Activated CD4-positive, alpha-beta T cell treated with anti-CD3 and anti-CD28 coated beads for 1 hour (primary cell): ENCODE results near the gene RPTOR.

Source experiments
- DNase-seq: peaks from one replicate; pipeline ENCODE4 v3.0.0-alpha.2; 2020

Gene RPTOR

DNA sequence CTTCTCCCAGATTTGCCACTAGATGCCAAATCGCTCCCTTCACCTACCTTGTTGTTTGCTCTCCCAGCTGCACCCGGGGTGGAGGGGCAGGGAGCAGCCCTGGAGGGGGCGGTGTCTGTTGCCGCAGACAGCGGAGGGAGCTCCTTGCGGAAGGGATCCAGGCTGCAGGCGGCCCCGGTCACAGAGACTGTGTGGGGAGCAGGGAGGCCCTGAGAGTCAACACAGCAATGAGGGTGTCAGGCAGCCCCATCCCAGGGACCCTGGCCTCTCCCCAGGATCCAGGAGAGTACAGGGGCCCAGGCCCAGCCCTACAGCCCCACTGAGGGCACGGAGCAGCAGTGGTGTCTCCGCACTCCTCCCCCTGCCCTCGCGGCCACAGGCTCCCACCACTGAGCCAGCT lies 396.5 kb downstream of the RPTOR start:
- no peak for DNase-seq

DNA sequence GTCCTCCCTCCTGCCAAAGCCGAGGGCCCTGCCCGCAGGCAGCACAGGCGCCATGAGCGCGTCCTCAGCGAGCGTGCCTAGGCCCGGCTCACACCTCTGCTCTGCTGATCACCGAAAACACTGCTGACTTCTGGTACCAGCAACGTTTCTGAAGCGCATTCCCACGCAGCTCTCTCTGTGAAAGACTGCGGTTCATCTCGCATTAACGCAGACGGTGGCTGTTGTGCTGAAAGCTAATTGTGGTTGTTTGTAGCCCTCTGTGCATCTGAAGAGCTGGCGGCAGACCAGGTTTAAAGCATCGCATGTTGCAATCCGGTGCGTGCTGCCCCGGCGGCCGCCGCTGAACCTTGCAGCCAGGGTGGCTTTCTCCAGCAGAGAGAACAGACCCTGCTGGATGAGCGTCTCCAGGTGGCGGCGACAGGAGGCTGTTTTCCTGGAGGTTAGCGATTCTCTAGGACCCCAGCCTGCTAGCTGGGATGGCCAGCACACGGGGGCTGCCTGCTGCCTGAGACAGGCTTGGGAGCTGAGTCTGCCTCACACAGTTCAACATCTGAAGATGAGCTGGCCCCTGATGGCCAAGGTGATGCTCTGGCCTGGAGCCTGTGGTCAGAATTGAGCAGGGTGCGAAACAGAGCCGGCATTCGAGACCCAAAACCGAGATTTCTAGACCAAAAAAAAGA lies 397.2 kb downstream of the RPTOR start:
- no peak for DNase-seq

DNA sequence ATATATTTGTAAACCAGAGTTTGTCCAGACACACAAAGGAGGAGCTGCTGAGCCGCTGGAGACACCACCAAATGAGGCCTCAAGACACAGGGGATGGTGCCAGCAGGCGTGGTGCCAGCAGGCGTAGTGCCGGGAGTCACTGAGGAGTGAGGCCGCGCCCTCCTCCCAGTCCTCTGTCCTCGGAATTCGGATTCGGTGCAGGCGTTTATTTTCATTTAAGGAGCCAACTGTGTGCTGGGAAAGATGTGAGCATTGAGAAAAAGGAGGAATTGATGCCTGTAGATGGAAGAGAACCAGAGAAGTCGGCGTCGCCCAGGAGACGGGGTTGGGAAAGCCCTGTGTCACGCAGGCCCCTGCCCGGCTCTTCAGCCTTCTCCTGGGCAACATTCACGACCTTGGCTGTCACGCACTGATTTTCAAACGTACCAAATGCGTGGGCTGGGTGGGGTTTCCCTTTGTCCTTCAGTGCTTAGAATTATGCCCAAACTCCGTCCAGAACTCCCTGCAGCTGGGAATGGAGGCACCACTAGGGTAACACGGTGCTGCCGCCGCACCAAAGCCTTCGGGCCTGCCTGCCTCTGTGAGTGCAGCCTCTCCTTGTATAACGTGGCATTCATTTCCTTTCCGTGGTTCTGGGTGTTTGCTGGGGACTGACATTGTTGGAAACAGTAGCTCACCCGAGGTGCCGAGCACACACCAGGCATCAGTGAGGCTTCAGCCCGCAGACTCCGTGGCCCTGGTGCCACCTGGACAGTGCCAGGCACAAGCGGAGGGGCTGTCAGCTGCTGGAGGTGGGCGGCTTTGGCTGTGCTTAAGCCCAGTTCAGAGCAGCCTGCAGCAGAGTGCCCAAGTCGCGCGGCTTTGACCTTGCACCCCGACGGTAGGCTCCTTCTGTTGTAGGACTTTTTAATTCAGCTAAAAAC lies 398.0 kb downstream of the RPTOR start:
- DNase-seq: no peak

DNA sequence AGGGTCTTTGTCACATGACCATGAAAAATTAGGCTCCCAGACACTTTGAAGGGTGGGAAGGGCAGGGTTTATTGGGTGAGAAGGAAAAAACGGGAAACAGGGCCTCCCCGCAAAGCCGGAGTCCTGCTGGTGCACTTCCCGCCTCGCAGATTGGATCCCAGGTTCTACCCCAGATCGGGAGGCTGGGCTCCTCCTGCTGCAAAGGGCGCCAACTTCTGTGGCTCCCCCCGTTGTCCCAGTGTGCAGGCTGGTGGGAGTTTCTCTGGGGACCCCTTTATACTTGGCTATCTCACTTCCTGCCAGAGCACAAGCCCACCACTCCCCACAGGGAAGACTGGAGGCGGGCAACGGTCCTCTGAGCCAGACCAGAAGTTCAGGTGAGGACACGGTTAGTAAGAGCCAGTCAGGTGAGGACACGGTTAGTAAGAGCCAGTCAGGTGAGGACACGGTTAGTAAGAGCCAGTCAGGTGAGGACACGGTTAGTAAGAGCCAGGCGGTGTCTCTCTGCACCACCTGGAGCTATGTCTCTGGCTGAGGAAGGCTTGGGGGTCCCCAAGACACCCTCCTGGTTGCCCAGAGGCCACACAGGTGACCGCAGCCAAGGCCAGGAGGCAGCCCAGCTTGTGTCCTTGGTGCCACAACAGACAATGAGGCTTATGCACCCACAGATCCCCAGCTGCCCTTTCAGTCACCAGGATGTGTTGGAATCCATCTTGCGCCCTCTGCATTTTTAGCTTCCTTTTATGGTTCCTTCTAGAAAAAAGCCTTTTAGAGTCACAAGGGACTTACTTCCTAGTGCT lies 398.9 kb downstream of the RPTOR start:
- DNase-seq: no peak

DNA sequence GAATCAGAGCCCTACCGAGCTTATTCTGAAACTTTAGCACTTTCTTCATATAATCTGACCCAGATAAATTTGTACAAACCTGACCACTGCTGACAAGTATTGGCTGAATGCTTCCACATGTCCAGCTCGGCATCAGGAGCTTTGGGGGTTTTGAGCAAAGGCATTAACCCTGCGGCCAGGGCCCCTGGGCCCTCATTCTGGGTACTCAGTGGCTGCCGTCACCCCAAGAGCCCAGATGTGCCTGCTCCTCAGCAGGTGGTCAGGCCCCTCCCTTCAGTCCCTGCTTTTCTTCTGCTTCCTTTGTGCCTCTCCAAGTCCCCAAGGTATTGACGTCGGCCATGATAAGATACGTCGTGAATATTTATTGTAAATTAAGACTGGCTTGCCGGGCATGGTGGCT lies 399.7 kb downstream of the RPTOR start:
- DNase-seq: no peak

DNA sequence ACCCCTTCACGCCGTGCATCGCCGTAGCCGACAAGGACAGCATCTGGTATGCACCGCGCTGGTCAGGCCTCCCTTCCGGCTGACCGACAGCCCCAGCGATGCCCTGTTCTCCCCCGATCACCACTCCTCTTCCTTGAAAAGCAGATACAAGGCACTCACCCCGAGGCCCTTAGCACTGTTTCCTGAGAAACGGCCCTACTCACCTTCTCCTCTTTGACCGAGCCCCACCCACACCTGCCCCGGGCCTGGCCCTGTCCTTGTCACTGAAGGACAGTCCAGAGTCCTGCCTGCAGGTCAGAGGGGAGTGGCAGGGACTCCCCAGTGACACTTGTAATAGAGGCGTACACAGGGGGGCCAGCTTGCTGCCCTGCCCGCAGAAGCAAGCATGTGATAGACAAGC lies 401.1 kb downstream of the RPTOR start:
- no peak for DNase-seq

DNA sequence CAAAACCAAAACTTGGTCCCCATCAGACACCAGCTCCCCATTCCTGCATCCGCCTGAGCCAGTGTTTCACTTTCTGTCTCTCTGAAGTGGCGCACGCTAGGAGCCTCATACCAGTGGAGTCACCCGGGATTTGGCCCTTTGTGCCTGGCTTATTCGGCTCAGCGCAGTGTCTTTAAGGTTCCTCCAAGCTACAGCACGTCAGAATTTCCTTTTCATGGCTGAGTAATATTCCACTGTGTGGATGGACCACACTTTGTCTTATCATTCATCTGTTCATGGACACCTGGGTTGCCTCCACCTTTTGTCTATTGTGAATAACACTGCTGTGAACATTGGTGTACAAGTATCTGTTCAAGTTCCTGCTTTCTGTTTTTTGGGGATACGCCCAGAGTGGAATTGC lies 401.8 kb downstream of the RPTOR start:
- no peak for DNase-seq

DNA sequence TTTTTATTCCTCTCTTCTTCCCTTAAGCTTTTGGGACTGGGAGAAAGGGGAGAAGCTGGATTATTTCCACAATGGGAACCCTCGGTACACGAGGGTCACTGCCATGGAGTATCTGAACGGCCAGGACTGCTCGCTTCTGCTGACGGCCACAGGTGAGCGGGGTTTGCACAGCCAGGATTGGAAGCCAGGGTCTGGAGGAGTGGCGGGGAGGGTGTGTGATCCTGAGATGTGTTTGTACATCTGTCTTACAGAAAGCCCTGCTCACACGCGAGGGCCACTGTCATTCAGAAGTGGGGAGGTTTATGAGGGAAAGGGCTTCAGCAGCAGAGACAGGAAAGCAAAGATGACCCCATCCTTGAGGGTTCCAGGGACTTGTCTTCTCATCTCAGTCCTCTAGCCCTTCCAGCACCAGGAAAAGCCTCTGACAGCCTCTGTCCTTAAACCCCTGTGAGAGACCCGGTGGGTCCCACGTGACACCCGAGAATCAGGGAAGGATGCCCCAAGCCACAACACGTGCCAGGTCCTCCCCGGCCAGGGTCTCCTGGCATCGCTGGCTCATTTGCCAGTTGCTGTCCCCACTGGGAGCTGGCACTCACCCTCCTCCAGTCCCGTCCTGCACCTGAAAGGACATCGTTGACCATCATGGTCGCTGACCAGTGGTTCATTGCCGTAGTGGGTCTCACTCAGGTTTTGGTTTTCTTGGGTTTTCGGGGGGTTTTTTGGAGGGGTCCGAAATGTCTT lies 402.7 kb downstream of the RPTOR start:
- DNase-seq: no peak

DNA sequence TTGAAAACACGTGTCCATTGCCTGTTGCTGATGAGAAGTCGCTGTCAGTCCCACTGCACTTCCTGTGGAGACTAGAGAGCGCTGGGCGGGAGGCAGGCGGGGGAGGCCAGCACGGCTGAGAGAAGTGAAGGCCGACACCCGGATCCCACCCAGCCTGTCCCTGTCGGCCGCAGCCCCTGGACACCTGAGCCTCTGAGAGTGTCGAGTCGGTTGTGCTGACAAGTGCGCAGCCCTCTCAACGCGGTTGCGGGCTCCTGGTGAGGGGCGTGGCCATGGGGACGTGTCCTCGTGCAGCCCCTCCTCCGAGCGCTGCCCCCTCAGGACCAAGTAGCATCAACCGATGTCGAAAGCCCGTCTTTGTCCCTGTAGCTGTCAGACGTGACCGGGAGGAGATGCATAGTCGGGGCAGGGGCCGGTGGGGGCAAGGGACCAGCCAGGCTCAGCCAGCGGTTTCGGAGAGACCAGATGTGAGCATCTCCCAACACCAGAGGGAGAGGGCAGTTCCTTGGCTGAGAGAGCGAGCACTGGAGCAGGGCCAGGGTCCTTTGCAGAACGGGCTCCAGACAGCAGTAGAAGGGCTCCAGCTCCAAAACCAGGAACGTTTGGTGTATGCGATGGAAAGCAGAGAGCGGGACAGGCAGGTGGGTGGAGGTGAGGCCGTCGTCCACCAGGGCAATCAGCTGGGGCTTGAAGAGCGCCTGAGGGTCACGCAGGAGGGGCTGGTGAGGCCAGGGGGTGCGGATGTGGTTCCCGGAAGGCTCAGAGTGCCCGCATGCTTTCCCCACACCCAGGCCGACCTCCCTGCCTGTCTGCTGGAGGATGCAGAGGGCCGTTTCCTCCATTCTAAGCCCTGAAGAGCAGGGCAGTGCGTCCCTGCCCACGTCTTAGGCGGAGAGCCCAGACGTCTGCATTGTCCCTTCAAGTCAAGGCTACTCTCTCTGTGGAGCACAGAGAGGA lies 403.7 kb downstream of the RPTOR start:
- DNase-seq: no peak

DNA sequence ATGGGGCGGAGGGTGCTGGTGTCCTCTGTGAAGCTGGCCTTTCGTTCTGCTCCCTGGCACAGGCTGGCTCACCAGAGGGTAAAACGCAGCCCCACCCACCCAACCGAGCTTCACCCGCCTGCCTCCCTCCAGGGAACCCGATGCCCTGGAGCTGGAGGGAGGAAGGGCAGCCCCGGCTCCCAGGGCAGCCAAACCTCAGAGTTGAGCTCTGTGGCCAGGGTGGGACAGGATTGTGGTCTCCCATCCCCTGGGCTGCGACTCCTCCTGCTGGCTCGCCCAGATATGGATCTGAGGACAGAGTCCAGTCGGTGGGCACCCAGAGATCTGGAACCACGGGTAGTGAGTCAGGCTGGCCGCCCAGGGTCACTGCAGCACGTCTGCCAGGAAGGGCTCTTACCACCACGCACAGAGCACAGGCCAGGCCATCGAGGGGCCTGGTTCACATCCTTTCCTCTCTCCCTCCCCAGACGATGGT lies 404.4 kb downstream of the RPTOR start:
- DNase-seq: no peak

DNA sequence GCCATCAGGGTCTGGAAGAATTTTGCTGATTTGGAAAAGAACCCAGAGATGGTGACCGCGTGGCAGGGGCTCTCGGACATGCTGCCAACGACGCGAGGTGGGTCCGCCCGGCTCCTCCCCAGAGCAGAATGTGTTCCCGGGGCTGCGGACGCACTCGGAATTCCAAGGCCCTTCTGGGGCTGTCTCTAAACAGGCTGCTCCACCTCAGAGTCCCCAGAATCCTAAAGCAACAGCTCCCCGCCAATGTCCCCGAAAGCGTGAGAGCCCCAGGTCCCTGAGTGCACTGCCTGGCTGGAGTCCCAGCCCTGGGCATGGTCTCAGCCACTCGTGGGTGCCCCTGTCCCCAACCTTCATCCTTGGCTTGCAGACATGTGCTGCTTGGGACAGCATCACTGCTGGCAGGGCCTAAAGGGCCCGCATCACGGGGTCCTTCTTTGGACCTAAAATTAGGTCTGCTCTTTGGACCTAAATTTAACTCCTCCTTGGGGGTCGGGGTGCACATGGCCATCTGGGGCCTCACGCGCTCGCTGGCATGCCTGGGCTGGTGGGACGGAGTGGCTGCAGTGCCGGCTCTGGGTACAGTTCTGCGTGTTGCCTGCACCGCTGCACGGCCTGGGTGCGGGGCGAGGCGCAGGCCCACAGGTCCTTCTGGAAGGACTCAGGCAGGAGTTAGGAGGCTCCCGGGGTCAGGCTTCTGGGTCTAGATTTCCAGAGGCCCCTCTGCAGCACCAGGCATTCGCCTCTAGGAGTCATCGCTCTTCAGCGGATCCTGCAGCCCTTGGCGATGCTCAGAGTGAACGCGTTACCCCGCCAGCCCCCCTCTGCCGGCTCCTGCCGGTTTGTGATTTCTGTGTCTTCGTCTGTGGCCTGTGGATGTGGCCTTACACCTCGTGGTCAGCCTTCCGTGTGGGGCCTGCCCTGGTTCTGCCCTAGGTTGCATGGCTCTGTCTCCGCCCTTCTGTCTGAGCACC lies 405.1 kb downstream of the RPTOR start:
- no peak for DNase-seq

DNA sequence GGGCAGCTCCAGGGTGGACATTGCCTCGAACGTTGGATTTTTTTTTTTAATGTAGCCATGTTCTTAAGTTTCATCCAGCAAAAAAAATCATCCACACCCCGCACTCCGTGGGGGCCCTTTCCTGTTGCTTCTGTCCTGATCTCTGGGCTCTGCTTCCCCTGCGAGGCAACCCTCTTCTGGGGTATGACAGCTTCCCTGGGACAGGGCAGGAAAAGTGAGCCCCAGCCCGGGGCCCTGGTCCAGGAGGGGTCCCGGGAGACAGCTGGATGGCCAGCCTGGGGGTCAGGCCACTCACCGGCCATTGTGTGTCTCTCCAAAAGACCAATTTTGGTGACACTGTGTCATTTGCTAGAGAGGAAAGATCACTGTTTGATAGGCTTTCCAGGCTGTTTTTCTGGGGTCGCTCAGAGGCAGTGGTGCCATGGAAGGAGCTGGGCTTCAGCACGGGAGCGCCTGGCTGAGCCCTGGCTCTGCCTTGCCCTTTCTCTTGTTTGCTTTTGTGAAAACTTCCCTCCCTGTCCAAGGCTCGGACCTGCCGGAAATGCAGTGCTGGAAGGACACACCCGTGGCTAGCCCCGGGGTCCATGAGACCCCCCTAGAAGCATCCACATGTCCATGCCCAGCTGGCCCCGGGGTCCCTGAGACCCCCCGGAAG lies 406.0 kb downstream of the RPTOR start:
- DNase-seq: no peak

DNA sequence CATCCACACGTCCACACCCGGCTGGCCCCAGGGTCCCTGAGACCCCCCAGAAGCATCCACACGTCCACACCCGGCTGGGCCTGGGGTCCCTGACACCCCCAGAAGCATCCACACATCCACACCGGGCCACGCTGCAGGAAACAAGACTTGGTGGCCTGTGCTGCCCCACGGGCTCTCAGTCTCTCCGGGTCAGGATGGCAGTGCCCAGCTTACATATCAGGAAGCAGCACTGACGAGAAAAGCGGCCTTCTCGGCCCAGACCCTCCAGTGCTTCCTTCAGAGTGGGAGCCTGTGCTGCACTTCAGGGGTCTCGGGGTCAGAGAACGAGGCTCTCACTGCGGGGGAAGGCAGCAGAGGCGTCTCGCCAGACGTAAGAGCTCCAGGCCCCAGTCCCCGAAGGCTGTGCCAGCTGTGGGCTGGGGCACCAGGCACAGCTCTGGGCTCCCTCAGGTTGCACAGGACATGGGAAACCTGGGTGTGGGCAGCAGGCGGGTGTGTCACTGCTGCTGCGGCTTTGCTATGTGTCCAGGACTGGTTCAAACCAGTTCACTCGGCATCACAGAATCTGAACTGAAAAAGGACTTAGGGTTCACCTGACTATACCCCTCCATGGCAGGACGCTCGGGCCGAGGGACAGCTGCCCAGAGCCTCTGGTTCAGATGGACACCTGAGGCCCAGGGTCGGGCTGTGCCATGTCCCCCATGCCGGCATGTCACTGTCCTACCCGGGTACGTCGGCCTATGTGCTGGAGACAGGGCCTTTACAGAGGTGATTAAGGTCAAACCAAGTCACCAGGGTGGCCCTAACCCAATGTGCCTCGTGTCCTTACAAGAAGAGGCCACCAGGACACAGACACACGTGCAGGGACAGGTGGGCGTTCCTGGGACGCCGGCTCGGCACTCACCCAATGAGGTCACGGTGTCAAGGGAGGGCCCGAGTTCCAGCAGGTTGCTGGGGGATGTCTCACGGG lies 406.8 kb downstream of the RPTOR start:
- no peak for DNase-seq

DNA sequence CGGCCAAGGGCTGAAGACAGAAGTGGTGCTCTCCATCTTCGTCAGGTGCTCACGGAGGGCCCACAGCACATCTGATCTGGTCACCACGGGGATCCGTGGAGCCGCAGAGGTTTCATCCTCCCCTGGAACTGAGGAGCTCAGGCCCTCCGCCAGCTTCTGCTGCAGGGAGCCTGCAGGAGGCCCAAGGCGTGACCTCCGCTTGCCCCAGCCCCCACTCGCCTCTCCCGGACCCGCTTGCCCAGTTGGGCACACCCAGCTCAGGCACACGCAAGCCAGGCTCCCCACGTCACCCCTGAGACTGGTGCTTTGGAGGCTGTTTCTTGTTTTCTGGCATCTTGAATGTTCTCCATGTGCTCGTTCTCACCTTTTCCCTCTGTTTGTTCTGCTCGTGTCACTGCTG lies 407.7 kb downstream of the RPTOR start:
- no peak for DNase-seq

DNA sequence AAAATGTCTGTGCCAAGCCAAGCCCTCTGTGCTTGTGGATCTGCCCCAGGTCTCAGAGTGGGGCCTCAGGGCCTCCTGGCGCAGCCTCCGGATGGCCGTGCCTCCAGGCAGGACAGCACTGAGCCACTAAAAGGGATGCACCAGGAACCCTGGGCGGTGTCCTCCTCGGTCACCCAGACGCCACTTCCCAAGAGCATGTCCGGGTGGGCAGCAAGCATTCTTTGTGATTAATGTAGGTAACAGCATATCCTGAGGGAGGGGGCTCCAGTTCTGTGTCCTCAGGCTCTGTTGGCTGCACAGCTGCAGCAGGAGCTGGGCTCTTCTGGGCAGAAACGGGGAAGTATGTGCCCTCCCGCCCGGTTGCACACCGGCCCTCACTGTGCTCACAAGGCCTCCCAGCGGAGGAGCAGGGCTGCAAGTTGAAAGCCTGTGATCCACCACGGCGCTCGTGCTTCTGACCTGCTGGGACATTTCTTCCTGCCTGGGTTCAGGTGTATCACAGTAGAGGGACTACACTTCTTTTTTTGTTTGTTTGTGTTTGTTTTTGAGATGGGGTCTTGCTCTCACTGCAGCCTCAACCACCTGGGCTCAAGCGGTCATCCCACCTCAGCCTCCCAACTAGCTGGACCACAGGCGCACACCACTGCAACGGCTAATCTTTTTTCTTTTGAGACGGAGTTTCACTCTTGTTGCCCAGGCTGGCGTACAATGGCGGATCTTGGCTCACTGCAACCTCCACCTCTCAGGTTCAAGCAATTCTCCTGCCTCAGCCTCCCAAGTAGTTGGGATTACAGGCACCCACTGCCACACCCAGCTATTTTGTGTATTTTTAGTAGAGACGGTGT lies 409.1 kb downstream of the RPTOR start:
- DNase-seq: no peak

DNA sequence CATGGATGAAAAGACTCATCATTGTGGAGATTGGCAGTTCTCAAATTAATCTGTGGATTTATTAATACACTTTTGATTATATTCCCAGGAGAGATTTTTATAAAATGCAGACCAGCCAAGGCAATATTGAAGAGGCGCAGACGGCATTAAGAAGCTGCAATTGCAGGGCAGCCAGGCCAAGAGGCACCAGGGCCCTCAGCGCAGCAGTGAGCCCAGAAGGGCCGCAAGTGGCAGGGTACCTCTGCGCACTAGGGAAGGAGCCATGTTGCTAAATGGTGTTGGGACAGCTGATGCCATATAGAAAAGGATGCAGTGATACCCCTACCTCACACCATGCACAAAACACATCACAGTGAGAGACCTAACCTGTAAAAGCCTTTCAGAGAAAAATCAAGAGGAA lies 410.4 kb downstream of the RPTOR start:
- DNase-seq: no peak

DNA sequence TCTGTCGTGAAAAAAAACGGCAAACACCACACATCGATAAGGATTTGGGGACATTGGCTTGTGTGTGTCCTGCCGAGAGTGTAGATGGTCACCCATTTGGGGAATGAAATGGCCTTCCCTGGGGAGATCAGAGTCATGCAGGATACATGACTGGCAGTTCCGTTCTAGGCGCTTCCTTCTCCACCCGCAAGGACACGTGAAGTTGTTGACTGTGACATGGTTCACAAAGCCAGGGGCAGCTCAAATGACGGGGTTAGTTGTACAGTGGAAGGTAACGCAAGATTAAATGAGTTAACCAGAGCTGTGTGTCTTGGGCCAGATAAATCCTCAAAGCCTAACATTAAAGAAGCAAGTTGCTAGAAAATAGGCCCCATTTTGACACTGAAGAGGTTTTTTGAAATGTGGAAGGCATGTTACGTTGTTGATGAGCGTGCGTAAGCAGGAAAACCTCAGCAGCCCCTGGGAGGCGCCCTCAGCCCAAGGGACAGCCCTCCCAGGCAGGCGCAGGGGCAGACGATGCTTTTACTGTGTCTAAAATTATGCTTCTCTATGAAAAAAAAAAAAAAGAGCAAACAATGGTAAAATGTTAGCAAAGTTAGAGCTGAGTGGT lies 411.1 kb downstream of the RPTOR start:
- DNase-seq: no peak
